Upper lobe of right lung (tissue), 1 donor: ENCODE measurements around the gene PFDN5. TPM values are rescaled to one million over a fixed set of nuclear protein-coding genes. Genes with fewer than 3 reads are reported as not detected.
A peak's percentile ranks its signal among the peaks of the same experiment; 100 is the strongest.

Source experiments
- ATAC-seq: fragments of 200-7000 bp; cut with Tn5 transposase; one replicate; pipeline ENCODE4 v1.9.1; 2020; ENCODE audit warnings: mild to moderate bottlenecking, moderate library complexity
- DNase-seq: peaks from one replicate; pipeline ENCODE4 v3.0.0-alpha.2; 2020
- H3K27ac ChIP-seq: fragments of 200-600 bp; one replicate; pipeline ENCODE4 v1.8.0; 2022
- H3K27me3 ChIP-seq: fragments of 200-600 bp; one replicate; pipeline ENCODE4 v1.8.0; 2022; ENCODE audit warnings: mild to moderate bottlenecking
- H3K36me3 ChIP-seq: fragments of 200-600 bp; one replicate; pipeline ENCODE4 v1.8.0; 2022
- H3K4me1 ChIP-seq: fragments of 200-600 bp; one replicate; pipeline ENCODE4 v1.8.0; 2022
- H3K4me3 ChIP-seq: fragments of 200-600 bp; one replicate; pipeline ENCODE4 v1.8.0; 2022; ENCODE audit warnings: mild to moderate bottlenecking
- H3K9me3 ChIP-seq: fragments of 200-600 bp; one replicate; pipeline ENCODE4 v1.8.0; 2022
- intact Hi-C: fragments of 100-400 bp; cut with DNase I; formaldehyde crosslinking; loops from one replicate; pipeline ENCODE4 v1.11.0; 2022
- total RNA-seq: library from RNA; stranded (reverse); fragmentation: NEBNext Ultra II Directional; extraction: Animal tissue kit (Norgen Biotek cat#: 25700); gene quantifications from one replicate; pipeline ENCODE4 v1.2.1, GENCODE V29; 2021
- TF ChIP-seq, protein P1 (sequence below): fragments of 200-600 bp; IDR thresholded peaks from one replicate; pipeline ENCODE4 v1.8.0; 2022; ENCODE audit warnings: antibody characterized with exemption
- donor health status: DM: no; HTN: yes; CAD: no; lungs with severe emphysema.

PFDN5 gene
- total RNA-seq, 1 donor from 2014 or later: 424 TPM

GRCh38 chr12:53277981-53278380 is 17.4 kb upstream of the PFDN5 start:
- ATAC-seq (no peak), DNase-seq (no peak)
- no peaks in the 10 kb centered on the region for H3K9me3 ChIP-seq
- H3K27me3 ChIP-seq: no peaks in the 10 kb centered on the region
- TF ChIP-seq, protein P1, sequence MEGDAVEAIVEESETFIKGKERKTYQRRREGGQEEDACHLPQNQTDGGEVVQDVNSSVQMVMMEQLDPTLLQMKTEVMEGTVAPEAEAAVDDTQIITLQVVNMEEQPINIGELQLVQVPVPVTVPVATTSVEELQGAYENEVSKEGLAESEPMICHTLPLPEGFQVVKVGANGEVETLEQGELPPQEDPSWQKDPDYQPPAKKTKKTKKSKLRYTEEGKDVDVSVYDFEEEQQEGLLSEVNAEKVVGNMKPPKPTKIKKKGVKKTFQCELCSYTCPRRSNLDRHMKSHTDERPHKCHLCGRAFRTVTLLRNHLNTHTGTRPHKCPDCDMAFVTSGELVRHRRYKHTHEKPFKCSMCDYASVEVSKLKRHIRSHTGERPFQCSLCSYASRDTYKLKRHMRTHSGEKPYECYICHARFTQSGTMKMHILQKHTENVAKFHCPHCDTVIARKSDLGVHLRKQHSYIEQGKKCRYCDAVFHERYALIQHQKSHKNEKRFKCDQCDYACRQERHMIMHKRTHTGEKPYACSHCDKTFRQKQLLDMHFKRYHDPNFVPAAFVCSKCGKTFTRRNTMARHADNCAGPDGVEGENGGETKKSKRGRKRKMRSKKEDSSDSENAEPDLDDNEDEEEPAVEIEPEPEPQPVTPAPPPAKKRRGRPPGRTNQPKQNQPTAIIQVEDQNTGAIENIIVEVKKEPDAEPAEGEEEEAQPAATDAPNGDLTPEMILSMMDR: no peak
- no peak overlapping the region for H3K27ac ChIP-seq
- H3K4me1 ChIP-seq: no peaks in the 10 kb centered on the region
- intact Hi-C loops: no loop called here
- H3K4me3 ChIP-seq: no peak overlapping the region
- no peaks in the 10 kb centered on the region for H3K36me3 ChIP-seq

- ATAC-seq (no peak), DNase-seq (no peak)
- no peaks in the 10 kb centered on the region for H3K36me3 ChIP-seq
- TF ChIP-seq, protein P1: no peak
- H3K4me1 ChIP-seq: no peaks in the 10 kb centered on the region
- H3K27me3 ChIP-seq: no peaks in the 10 kb centered on the region
- intact Hi-C loops: no loop called here
- H3K9me3 ChIP-seq: no peaks in the 10 kb centered on the region
- no peak overlapping the region for H3K27ac ChIP-seq
- H3K4me3 ChIP-seq: no peak overlapping the region
These were observed 16.0 kb upstream of the PFDN5 start for GRCh38 chr12:53279283-53279869.

DNA sequence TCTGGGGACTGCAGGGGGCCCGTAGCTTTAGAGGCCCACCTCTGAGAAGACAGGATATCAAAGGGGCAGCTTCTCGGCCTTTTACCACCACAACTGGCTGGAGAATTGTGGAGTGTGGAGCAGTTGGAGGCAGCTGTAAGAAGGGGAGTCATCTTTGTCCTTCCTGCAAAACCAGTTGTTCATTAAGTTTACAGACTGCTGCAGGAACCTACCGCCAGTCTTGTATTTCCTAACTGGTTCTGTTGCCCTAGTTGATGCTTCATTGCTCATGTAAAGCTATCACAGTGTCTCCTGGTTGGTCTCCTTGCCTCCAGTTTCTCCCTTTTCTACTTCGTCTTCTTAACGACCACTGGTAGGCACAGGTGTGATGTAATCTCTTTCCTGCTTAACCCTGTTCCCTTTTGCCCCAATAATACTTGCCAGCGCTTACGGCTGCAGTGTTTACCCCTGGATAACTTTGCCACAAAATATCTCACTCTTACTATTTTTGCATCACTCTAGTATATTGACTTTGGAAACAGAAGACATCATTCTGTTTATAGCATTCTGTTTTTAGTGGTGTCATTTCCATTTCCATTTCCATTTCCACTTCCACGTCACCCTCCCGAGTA is 15.3 kb upstream of the PFDN5 start:
- H3K27me3 ChIP-seq: no peaks in the 10 kb centered on the region
- no peak overlapping the region for H3K27ac ChIP-seq
- intact Hi-C loops: loop anchor here (10.0 kb wide), 1 partner anchor 65 kb away; no protein-coding TSS in a partner anchor
- no peaks in the 10 kb centered on the region for H3K36me3 ChIP-seq
- no peak overlapping the region for H3K4me3 ChIP-seq
- no peaks in the 10 kb centered on the region for H3K4me1 ChIP-seq
- H3K9me3 ChIP-seq: no peaks in the 10 kb centered on the region
- TF ChIP-seq, protein P1: no peak
- no peak for ATAC-seq
- no peak for DNase-seq

GRCh38 chr12:53286448-53286847 is 8.9 kb upstream of the PFDN5 start:
- Histone ChIP-seq H3K4me1 (no peaks in the 10 kb centered on the region), H3K27me3 (no peaks in the 10 kb centered on the region), H3K36me3 (no peaks in the 10 kb centered on the region), H3K9me3 (no peaks in the 10 kb centered on the region), H3K27ac (no peak overlapping the region), H3K4me3 (no peak overlapping the region)
- intact Hi-C loops: loop anchor here (10.0 kb wide), 1 partner anchor 72 kb away; no protein-coding TSS in a partner anchor
- no peak for DNase-seq
- TF ChIP-seq, protein P1: no peak
- no peak for ATAC-seq

- intact Hi-C loops: loop anchor here (10.0 kb wide), 1 partner anchor 73 kb away; no protein-coding TSS in a partner anchor
- Histone ChIP-seq H3K4me3 (no peak overlapping the region), H3K9me3 (no peaks in the 10 kb centered on the region), H3K27ac (no peak overlapping the region), H3K27me3 (no peaks in the 10 kb centered on the region), H3K36me3 (no peaks in the 10 kb centered on the region), H3K4me1 (no peaks in the 10 kb centered on the region)
- peak; percentile 79 for DNase-seq
- TF ChIP-seq, protein P1: peak; percentile 63
- peak; percentile 87 for ATAC-seq
These were observed 7.6 kb upstream of the PFDN5 start for GRCh38 chr12:53287741-53288216.
